ENCODE data around the gene CDK2AP2.

CDK2AP2 gene

DNA sequence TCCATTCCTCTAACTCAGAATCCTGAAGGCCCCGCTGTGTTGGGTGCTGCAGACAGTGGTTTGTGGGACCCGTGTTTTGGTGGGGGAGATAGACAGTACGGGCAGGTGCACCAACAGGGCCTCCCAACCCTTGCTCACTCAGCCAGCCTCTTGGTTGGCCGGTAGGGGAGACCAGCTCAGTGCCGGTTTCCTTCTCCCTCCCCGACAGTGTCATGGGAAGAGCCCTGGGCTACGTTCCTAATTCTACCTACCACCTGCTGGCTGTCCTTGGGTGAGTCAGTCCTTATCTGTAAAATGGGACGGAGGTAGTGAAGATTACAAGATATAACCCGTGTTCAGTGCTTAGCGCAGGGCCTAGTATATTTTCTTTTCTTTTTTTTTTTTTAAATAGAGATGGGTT, 44.8 kb downstream of the CDK2AP2 start:
- DNase-seq (ENCODE audit: low read depth) = no peak
- no peak overlapping the region for H3K4me3 ChIP-seq (ENCODE audit: low read depth, low read length)
- TF ChIP-seq, protein P1, sequence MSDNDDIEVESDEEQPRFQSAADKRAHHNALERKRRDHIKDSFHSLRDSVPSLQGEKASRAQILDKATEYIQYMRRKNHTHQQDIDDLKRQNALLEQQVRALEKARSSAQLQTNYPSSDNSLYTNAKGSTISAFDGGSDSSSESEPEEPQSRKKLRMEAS (IDR thresholded peaks at IDR 0.05; ENCODE audit: low read depth, low read length) = no peak
- no peak for TF ChIP-seq MYC (IDR thresholded peaks at IDR 0.05; ENCODE audit: low read depth, low read length)
- TF ChIP-seq, protein P2, sequence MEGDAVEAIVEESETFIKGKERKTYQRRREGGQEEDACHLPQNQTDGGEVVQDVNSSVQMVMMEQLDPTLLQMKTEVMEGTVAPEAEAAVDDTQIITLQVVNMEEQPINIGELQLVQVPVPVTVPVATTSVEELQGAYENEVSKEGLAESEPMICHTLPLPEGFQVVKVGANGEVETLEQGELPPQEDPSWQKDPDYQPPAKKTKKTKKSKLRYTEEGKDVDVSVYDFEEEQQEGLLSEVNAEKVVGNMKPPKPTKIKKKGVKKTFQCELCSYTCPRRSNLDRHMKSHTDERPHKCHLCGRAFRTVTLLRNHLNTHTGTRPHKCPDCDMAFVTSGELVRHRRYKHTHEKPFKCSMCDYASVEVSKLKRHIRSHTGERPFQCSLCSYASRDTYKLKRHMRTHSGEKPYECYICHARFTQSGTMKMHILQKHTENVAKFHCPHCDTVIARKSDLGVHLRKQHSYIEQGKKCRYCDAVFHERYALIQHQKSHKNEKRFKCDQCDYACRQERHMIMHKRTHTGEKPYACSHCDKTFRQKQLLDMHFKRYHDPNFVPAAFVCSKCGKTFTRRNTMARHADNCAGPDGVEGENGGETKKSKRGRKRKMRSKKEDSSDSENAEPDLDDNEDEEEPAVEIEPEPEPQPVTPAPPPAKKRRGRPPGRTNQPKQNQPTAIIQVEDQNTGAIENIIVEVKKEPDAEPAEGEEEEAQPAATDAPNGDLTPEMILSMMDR (IDR thresholded peaks at IDR 0.05; ENCODE audit: low read depth, low read length) = no peak

DNA sequence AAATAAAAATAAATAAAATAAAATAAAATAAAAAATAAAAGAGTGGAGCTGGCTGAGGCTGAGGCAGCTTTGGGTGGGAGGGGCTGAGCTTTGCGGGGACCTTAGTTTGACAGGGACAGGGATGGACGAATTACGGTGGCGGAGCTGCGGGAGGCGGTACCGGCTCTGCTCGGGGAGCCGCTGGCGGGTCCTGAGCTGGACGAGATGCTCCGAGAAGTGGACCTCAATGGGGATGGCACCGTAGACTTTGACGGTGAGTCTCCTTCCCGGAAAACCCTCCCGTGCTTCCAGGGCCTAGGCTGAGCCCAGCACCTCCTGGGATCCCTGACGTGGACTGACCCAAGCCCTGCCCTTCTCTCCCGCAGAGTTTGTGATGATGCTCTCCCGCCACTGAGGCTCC, 49.7 kb downstream of the CDK2AP2 start:
- TF ChIP-seq POLR2A (IDR thresholded peaks at IDR 0.05; ENCODE audit: extremely low read depth, insufficient read length) = no peak
- TF ChIP-seq, protein P1 (IDR thresholded peaks at IDR 0.05; ENCODE audit: low read depth, low read length) = no peak
- TF ChIP-seq, protein P2 (IDR thresholded peaks at IDR 0.05; ENCODE audit: low read depth, low read length) = no peak
- TF ChIP-seq MYC (IDR thresholded peaks at IDR 0.05; ENCODE audit: low read depth, low read length) = no peak
- no peak overlapping the region for H3K4me3 ChIP-seq (ENCODE audit: low read depth, low read length)
- no peak for DNase-seq (ENCODE audit: low read depth)

DNA sequence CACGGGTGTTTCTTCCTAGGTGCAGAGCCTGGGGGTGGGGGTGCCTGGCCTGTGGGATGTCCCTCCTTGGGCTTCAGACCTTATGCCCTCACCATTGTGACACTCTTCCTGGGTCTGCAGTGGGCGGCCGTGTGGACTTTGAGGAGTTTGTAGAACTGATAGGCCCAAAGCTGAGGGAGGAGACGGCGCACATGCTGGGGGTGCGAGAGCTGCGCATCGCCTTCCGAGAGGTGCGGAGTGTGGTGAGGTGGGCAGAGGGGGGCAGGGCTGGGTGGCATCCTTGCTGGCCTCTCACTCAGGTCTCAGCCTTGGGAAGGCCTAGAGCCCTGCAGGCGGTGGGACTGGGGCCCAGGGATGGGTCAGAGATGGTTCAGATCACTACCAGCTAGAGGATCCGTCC, 50.5 kb downstream of the CDK2AP2 start:
- DNase-seq (ENCODE audit: low read depth) = no peak
- TF ChIP-seq MYC (IDR thresholded peaks at IDR 0.05; ENCODE audit: low read depth, low read length) (no peak), POLR2A (IDR thresholded peaks at IDR 0.05; ENCODE audit: extremely low read depth, insufficient read length) (no peak)
- TF ChIP-seq, protein P2 (IDR thresholded peaks at IDR 0.05; ENCODE audit: low read depth, low read length) = no peak
- TF ChIP-seq, protein P1 (IDR thresholded peaks at IDR 0.05; ENCODE audit: low read depth, low read length) = no peak
- H3K4me3 ChIP-seq (ENCODE audit: low read depth, low read length) = no peak overlapping the region
